Uterus (tissue), 2 donors: Measurements from ENCODE around the gene PSMG3.

Experiments
- CTCF ChIP-seq, 4 experiments: fragments of 200-600 bp in 2 of 4; fragments of 450-650 bp in 2 of 4; sonication (generic) in 2 of 4; IDR thresholded peaks; one replicate each; pipeline ENCODE4 v1.5.1; 2016 to 2019; ENCODE audit warnings: antibody characterized with exemption in 4 of 4, mild to moderate bottlenecking in 2 of 4, moderate library complexity in 1 of 4
- POLR2A ChIP-seq, 2 donors: fragments of 450-650 bp; IDR thresholded peaks; one replicate each; pipeline ENCODE4 v1.6.1; 2016; ENCODE audit warnings: antibody characterized with exemption in 2 of 2, mild to moderate bottlenecking in 1 of 2, moderate library complexity in 1 of 2

- TF ChIP-seq POLR2A (IDR thresholded peaks at IDR 0.05) (no peak), CTCF (IDR thresholded peaks at IDR 0.05) (no peak)
Observed at GRCh38 chr7:1607696-1608095, 37.9 kb upstream of the PSMG3 start.
